Measurements from ENCODE around the gene ADGRE3. TPM values are rescaled to one million over a fixed set of nuclear protein-coding genes. Genes with fewer than 3 reads are reported as not detected.

ADGRE3 gene
- polyA plus RNA-seq, 4 donors: 0.03 to 0.77 (median 0.54) TPM; not detected in 1

Other genes with a start within 250 kb of the ADGRE3 start
- 10 to 100 TPM in 3 of 4 donors, 1 to 10 TPM in 1; 8.9 to 65.3 (median 31.4) TPM for gene PKN1, start 241.5 kb downstream of the ADGRE3 start, polyA plus RNA-seq
- gene PTGER1, start 199.5 kb downstream of the ADGRE3 start, polyA plus RNA-seq: under 1 TPM in 2 of 4 donors, not detected in 2; 0.37 to 0.64 TPM
- 10 to 100 TPM; 43.1 to 91.2 (median 65.2) TPM for gene GIPC1, start 178.7 kb downstream of the ADGRE3 start, polyA plus RNA-seq
- gene DNAJB1, start 156.4 kb downstream of the ADGRE3 start, polyA plus RNA-seq: 10 to 100 TPM; 39.4 to 87.7 (median 44.2) TPM
- 100 to 1,000 TPM; 147 to 287 (median 200) TPM for gene TECR, start 145.2 kb downstream of the ADGRE3 start, polyA plus RNA-seq
- 100 to 1,000 TPM; 127 to 818 (median 624) TPM for gene NDUFB7, start 102.8 kb downstream of the ADGRE3 start, polyA plus RNA-seq
- gene CLEC17A, start 91.8 kb downstream of the ADGRE3 start, polyA plus RNA-seq: under 1 TPM in 2 of 4 donors, not detected in 2; 0.24 to 0.55 TPM
- gene ZNF333, start 15.2 kb upstream of the ADGRE3 start, polyA plus RNA-seq: 10 to 100 TPM in 1 of 4 donors, 1 to 10 TPM in 3; 2.7 to 10.3 (median 4.5) TPM
- gene ADGRE2, start 103.7 kb upstream of the ADGRE3 start, polyA plus RNA-seq: 1 to 10 TPM in 1 of 4 donors, under 1 TPM in 3; 0.22 to 1.2 (median 0.58) TPM
- gene OR7A5, start 160.3 kb upstream of the ADGRE3 start, polyA plus RNA-seq: not detected
- under 1 TPM in 1 of 4 donors, not detected in 3; 0.04 TPM for gene OR7C1, start 160.3 kb upstream of the ADGRE3 start, polyA plus RNA-seq
- not detected for gene OR7A10, start 174.1 kb upstream of the ADGRE3 start, polyA plus RNA-seq
- gene OR7A17, start 211.3 kb upstream of the ADGRE3 start, polyA plus RNA-seq: not detected

Measured in small intestine (tissue), 4 donors.